ENCODE measurements around the gene EEPD1.
A peak's percentile ranks its signal among the peaks of the same experiment; 100 is the strongest.

EEPD1 gene

GRCh38 chr7:36280840-36281812, 128.1 kb downstream of the EEPD1 start:
- peak; percentile 88 for DNase-seq (ENCODE audit: low read depth)

- DNase-seq (ENCODE audit: low read depth): peak; percentile 51
These were observed 129.1 kb downstream of the EEPD1 start for GRCh38 chr7:36281945-36282717.

- DNase-seq (ENCODE audit: low read depth): no peak
These were observed 130.1 kb downstream of the EEPD1 start for GRCh38 chr7:36283181-36283580.

- DNase-seq (ENCODE audit: low read depth): no peak
These were observed 130.7 kb downstream of the EEPD1 start for GRCh38 chr7:36283711-36284130.

GRCh38 chr7:36284456-36285090, 131.5 kb downstream of the EEPD1 start:
- no peak for DNase-seq (ENCODE audit: low read depth)

GRCh38 chr7:36285276-36285675, 132.2 kb downstream of the EEPD1 start:
- DNase-seq (ENCODE audit: low read depth): no peak

GRCh38 chr7:36286226-36286625, 133.2 kb downstream of the EEPD1 start:
- no peak for DNase-seq (ENCODE audit: low read depth)

GRCh38 chr7:36286688-36287087, 133.6 kb downstream of the EEPD1 start:
- DNase-seq (ENCODE audit: low read depth): no peak

GRCh38 chr7:36287371-36288241, 134.6 kb downstream of the EEPD1 start:
- DNase-seq (ENCODE audit: low read depth): no peak

- no peak for DNase-seq (ENCODE audit: low read depth)
These were observed 135.4 kb downstream of the EEPD1 start for GRCh38 chr7:36288501-36288900.

- DNase-seq (ENCODE audit: low read depth): no peak
These were observed 137.0 kb downstream of the EEPD1 start for GRCh38 chr7:36289833-36290661.

GRCh38 chr7:36291387-36292316, 138.6 kb downstream of the EEPD1 start:
- DNase-seq (ENCODE audit: low read depth): peak; percentile 78

- no peak for DNase-seq (ENCODE audit: low read depth)
These were observed 142.0 kb downstream of the EEPD1 start for GRCh38 chr7:36295090-36295489.

- no peak for DNase-seq (ENCODE audit: low read depth)
These were observed 143.2 kb downstream of the EEPD1 start for GRCh38 chr7:36296284-36296683.

GRCh38 chr7:36297364-36298009, 144.4 kb downstream of the EEPD1 start:
- DNase-seq (ENCODE audit: low read depth): no peak

- DNase-seq (ENCODE audit: low read depth): no peak
These were observed 145.1 kb downstream of the EEPD1 start for GRCh38 chr7:36298106-36298505.

GRCh38 chr7:36299223-36299774, 146.2 kb downstream of the EEPD1 start:
- no peak for DNase-seq (ENCODE audit: low read depth)

- DNase-seq (ENCODE audit: low read depth): no peak
These were observed 146.8 kb downstream of the EEPD1 start for GRCh38 chr7:36299823-36300341.
